ENCODE results near the gene CYB5R2.

Gene CYB5R2

DNA sequence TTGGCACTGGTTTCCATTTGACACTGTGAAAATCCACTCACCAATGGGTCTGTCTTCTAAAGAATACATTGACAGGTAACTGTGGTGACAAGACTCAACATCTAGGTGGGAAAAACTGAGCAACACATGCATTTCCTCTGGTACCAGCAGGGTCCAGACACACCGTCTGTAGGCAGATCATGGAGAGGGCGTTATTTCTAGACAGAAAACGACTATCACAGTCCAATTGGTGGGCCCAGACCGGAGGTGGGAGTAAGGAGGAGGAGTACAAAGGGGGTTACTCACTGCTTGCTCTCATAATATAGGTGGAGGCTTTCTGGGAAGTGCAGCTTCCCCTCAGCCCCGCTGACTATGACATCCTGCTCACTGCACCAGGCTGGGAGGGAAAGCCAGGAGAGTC is 23.1 kb upstream of the CYB5R2 start:
- TF ChIP-seq TAF1 (IDR thresholded peaks at IDR 0.05; ENCODE audit: borderline replicate concordance, insufficient read depth, low read length), result no peak
- TF ChIP-seq, protein P1, sequence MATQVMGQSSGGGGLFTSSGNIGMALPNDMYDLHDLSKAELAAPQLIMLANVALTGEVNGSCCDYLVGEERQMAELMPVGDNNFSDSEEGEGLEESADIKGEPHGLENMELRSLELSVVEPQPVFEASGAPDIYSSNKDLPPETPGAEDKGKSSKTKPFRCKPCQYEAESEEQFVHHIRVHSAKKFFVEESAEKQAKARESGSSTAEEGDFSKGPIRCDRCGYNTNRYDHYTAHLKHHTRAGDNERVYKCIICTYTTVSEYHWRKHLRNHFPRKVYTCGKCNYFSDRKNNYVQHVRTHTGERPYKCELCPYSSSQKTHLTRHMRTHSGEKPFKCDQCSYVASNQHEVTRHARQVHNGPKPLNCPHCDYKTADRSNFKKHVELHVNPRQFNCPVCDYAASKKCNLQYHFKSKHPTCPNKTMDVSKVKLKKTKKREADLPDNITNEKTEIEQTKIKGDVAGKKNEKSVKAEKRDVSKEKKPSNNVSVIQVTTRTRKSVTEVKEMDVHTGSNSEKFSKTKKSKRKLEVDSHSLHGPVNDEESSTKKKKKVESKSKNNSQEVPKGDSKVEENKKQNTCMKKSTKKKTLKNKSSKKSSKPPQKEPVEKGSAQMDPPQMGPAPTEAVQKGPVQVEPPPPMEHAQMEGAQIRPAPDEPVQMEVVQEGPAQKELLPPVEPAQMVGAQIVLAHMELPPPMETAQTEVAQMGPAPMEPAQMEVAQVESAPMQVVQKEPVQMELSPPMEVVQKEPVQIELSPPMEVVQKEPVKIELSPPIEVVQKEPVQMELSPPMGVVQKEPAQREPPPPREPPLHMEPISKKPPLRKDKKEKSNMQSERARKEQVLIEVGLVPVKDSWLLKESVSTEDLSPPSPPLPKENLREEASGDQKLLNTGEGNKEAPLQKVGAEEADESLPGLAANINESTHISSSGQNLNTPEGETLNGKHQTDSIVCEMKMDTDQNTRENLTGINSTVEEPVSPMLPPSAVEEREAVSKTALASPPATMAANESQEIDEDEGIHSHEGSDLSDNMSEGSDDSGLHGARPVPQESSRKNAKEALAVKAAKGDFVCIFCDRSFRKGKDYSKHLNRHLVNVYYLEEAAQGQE (IDR thresholded peaks at IDR 0.05; ENCODE audit: insufficient read depth in 1 of 2, low read depth in 2 of 2, low read length in 2 of 2), result no peak
- no peak for TF ChIP-seq FOXP2 (optimal IDR thresholded peaks at IDR 0.05; ENCODE audit: borderline replicate concordance, extremely low read depth, extremely low read length, insufficient read depth)
- TF ChIP-seq SIN3A (IDR thresholded peaks at IDR 0.05; ENCODE audit: borderline replicate concordance, insufficient read depth, low read length), result no peak
- no peak for TF ChIP-seq POLR2AphosphoS5 (IDR thresholded peaks at IDR 0.05; ENCODE audit: low read depth, low read length)

DNA sequence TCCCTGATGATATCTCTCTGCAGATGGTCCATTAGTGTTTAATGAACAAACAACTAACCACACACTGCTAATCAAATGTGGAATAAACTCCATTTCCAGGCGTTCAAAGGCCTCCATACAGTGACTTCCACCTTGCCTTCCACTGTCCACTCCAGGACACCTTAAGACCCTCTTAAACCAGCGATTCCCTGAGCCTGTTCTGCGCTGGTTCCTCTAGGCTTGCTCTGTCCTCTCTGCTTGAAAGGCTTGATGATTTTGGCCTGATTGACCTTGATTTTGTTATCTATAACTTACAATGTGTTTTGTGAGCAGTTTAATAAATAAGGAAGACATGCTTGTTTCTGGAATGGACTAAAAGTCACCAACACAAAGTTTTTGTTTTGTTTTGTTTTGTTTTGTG is 20.9 kb upstream of the CYB5R2 start:
- no peak for TF ChIP-seq TAF1 (IDR thresholded peaks at IDR 0.05; ENCODE audit: borderline replicate concordance, insufficient read depth, low read length)
- TF ChIP-seq, protein P1 (IDR thresholded peaks at IDR 0.05; ENCODE audit: insufficient read depth in 1 of 2, low read depth in 2 of 2, low read length in 2 of 2), result no peak
- TF ChIP-seq POLR2AphosphoS5 (IDR thresholded peaks at IDR 0.05; ENCODE audit: low read depth, low read length), result no peak

DNA sequence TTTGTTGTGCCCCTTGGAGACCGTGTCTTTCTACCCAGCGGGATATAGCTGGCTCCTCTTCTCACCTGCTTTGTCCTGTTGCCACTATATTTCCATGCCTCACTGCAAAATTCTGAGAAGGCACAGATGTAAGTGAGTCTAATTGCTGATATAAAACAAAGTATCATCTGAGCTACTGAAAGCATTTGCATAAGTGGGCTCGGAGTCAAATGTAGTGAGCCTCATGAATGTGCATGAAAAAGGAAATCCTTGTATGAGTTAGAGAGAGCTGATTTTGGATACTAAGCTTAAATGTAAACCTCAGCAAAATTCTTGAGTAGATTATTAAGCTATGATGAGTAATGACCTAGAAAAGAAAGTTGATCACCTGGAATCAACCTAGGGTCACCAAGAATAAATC is 19.1 kb upstream of the CYB5R2 start:
- TF ChIP-seq SIN3A (IDR thresholded peaks at IDR 0.05; ENCODE audit: borderline replicate concordance, insufficient read depth, low read length), result no peak
- TF ChIP-seq FOXP2 (optimal IDR thresholded peaks at IDR 0.05; ENCODE audit: borderline replicate concordance, extremely low read depth, extremely low read length, insufficient read depth), result no peak
- TF ChIP-seq TAF1 (IDR thresholded peaks at IDR 0.05; ENCODE audit: borderline replicate concordance, insufficient read depth, low read length), result no peak
- TF ChIP-seq POLR2AphosphoS5 (IDR thresholded peaks at IDR 0.05; ENCODE audit: low read depth, low read length), result no peak
- TF ChIP-seq, protein P1 (IDR thresholded peaks at IDR 0.05; ENCODE audit: insufficient read depth in 1 of 2, low read depth in 2 of 2, low read length in 2 of 2), result no peak

DNA sequence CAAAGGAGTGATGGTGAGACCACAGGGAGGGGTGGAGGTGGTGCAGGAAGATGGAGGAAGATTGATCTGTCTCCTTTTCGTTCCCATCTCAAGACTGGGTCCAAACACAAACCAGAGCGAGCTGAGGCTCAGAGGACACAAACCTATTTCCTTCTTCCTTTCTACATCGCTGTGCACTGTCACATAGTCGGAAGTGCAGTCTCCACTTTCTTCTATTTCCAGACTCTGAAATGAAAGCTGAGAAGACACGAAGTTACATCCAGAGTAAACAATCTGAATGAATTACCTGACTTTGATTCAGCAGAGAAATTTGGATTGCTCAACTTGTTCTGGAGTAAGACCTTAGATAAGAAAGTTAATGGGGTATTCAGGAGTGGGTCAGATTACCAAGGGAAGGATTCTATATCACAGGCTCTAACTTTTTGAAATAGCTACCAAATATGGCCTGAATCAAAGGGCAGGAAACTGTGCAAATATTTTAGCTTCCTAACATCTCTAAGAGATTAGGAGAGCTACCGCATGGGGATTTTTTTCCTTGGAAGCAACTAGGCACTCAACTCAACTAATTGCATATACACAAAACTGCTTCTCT is 18.6 kb upstream of the CYB5R2 start:
- TF ChIP-seq POLR2AphosphoS5 (IDR thresholded peaks at IDR 0.05; ENCODE audit: low read depth, low read length) (no peak), SIN3A (IDR thresholded peaks at IDR 0.05; ENCODE audit: borderline replicate concordance, insufficient read depth, low read length) (no peak), TAF1 (IDR thresholded peaks at IDR 0.05; ENCODE audit: borderline replicate concordance, insufficient read depth, low read length) (no peak), FOXP2 (optimal IDR thresholded peaks at IDR 0.05; ENCODE audit: borderline replicate concordance, extremely low read depth, extremely low read length, insufficient read depth) (no peak)
- TF ChIP-seq, protein P1 (IDR thresholded peaks at IDR 0.05; ENCODE audit: insufficient read depth in 1 of 2, low read depth in 2 of 2, low read length in 2 of 2), result no peak

DNA sequence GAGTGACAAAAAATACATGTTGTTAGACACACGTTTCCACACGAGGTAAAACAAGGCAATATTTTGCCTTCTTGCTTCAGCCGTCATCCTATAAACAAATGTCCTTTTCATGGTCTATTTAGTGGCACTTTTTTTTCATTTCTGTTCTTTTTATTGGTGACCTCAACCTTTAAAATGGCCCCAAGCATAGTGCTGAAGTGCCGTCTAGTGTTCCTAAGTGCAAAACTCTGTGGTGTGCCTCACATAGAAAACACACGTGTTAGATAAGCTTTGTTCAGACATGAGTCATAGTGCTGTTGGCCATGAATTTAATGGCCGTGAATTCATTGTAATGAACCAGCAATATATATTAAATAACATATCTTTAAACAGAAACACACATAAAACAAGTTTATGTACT is 17.3 kb upstream of the CYB5R2 start:
- TF ChIP-seq POLR2AphosphoS5 (IDR thresholded peaks at IDR 0.05; ENCODE audit: low read depth, low read length), result no peak
- no peak for TF ChIP-seq SIN3A (IDR thresholded peaks at IDR 0.05; ENCODE audit: borderline replicate concordance, insufficient read depth, low read length)
- TF ChIP-seq, protein P1 (IDR thresholded peaks at IDR 0.05; ENCODE audit: insufficient read depth in 1 of 2, low read depth in 2 of 2, low read length in 2 of 2), result no peak
- no peak for TF ChIP-seq FOXP2 (optimal IDR thresholded peaks at IDR 0.05; ENCODE audit: borderline replicate concordance, extremely low read depth, extremely low read length, insufficient read depth)
- TF ChIP-seq TAF1 (IDR thresholded peaks at IDR 0.05; ENCODE audit: borderline replicate concordance, insufficient read depth, low read length), result no peak
